PC-9 (cell line): Measurements from ENCODE around the gene BCL2L11. TPM values are rescaled to one million over a fixed set of nuclear protein-coding genes. Genes with fewer than 3 reads are reported as not detected.

Source experiments
- BruUV-seq: library from RNA; stranded (reverse); fragments of 400-500 nt; replicated peaks from 2 replicates; lab custom pipeline; 2021; lab: Mats Ljungman, UMichigan
- CTCF ChIA-PET: fragments of 300-600 bp; sonication (Branson Sonifier 250); formaldehyde crosslinking; loops from one replicate; lab custom pipeline; 2022; ENCODE audit warnings: antibody characterized with exemption; lab: Charles Lee
- POLR2A ChIA-PET: fragments of 300-600 bp; sonication (Branson Sonifier 250); formaldehyde crosslinking; loops from one replicate; lab custom pipeline; 2022; ENCODE audit warnings: antibody characterized with exemption; ENCODE audit not compliant: unreplicated experiment; lab: Charles Lee
- DNase-seq, 2 experiments: peaks; one replicate each; pipeline versions ENCODE4 v3.0.0 to v3.0.0-alpha.2; 2015 to 2022; ENCODE audit warnings: mixed read lengths in 1 of 2
- H2AFZ ChIP-seq: fragments of 200-600 bp; sonication (generic); 2 replicates; pipeline ENCODE4 v1.8.1; 2017; ENCODE audit warnings: antibody characterized with exemption
- H3F3A ChIP-seq: fragments of 200-600 bp; sonication (generic); 2 replicates; pipeline ENCODE4 v1.8.1; 2017; ENCODE audit warnings: antibody characterized with exemption, mild to moderate bottlenecking, low read depth; ENCODE audit not compliant: insufficient read depth
- H3K27ac ChIP-seq: fragments of 200-600 bp; sonication (generic); 2 replicates; pipeline ENCODE4 v1.6.1; 2016; ENCODE audit warnings: mixed run types
- H3K27me3 ChIP-seq: fragments of 200-600 bp; sonication (generic); 2 replicates; pipeline ENCODE4 v1.6.1; 2016; ENCODE audit warnings: low read depth, mixed run types; ENCODE audit not compliant: insufficient read depth
- H3K36me3 ChIP-seq: fragments of 200-600 bp; sonication (generic); 2 replicates; pipeline ENCODE4 v1.6.1; 2016; ENCODE audit warnings: low read depth, mixed run types
- H3K4me1 ChIP-seq: fragments of 200-600 bp; sonication (generic); replicated peaks from 2 replicates; pipeline ENCODE4 v1.6.1; 2016; ENCODE audit warnings: mixed run types; ENCODE audit not compliant: insufficient read depth
- H3K4me2 ChIP-seq: fragments of 200-600 bp; sonication (generic); 2 replicates; pipeline ENCODE4 v1.6.1; 2017; ENCODE audit warnings: mixed run types
- H3K4me3 ChIP-seq: fragments of 200-600 bp; sonication (generic); 2 replicates; pipeline ENCODE4 v1.6.1; 2016; ENCODE audit warnings: mixed run types
- H3K79me2 ChIP-seq: fragments of 200-600 bp; sonication (generic); 2 replicates; pipeline ENCODE4 v1.6.1; 2017; ENCODE audit warnings: low read depth, mixed run types
- H3K9me2 ChIP-seq: fragments of 200-600 bp; sonication (generic); 2 replicates; pipeline ENCODE4 v1.8.1; 2017; ENCODE audit warnings: mild to moderate bottlenecking; ENCODE audit not compliant: insufficient read depth
- H3K9me3 ChIP-seq: fragments of 200-600 bp; sonication (generic); 2 replicates; pipeline ENCODE4 v1.8.1; 2016; ENCODE audit warnings: low read depth; ENCODE audit not compliant: insufficient read depth
- H4K20me1 ChIP-seq: fragments of 200-600 bp; sonication (generic); 2 replicates; pipeline ENCODE4 v1.8.1; 2017; ENCODE audit not compliant: insufficient read depth
- EZH2 ChIP-seq: fragments of 200-600 bp; sonication (generic); IDR thresholded peaks from 2 replicates; pipeline ENCODE4 v1.8.0; 2017; ENCODE audit warnings: antibody characterized with exemption, low read depth
- intact Hi-C: fragments of 100-400 bp; cut with micrococcal nuclease; formaldehyde crosslinking; loops from one replicate; pipeline ENCODE4 v1.10.0; 2022; ENCODE audit not compliant: unreplicated experiment
- total RNA-seq: library from RNA; stranded (reverse); gene quantifications from 2 replicates; pipeline ENCODE4 v1.2.3, GENCODE V29; 2021
- TF ChIP-seq, protein P1 (sequence below): fragments of 200-600 bp; sonication (generic); conservative IDR thresholded peaks from 2 replicates; pipeline ENCODE4 v1.6.1; 2017; ENCODE audit warnings: mixed run types, antibody characterized with exemption, mild to moderate bottlenecking, moderate library complexity

The BCL2L11 gene
- total RNA-seq, 1 experiment from 2014 or later: 17.0 TPM

DNA sequence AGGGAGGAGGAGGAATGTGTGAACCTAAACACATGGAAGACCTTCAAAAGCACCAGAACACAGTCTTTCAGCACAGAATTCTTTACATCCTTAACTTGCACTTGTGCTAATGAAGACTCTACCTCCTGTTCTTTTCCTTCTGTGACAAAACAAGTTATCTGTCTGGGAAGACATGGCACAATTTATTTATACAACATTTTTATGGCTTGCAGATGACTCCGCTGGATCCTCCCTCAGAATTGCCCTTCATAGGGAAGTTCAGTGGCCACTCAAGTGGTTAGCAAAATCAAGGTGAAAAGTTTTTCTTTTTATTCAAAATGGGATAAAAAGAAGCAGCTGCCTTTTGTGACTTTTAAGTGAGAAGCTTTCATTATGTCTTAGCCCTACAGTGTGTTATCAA lies 21.4 kb downstream of the BCL2L11 start:
- no peak for TF ChIP-seq EZH2
- TF ChIP-seq, protein P1, sequence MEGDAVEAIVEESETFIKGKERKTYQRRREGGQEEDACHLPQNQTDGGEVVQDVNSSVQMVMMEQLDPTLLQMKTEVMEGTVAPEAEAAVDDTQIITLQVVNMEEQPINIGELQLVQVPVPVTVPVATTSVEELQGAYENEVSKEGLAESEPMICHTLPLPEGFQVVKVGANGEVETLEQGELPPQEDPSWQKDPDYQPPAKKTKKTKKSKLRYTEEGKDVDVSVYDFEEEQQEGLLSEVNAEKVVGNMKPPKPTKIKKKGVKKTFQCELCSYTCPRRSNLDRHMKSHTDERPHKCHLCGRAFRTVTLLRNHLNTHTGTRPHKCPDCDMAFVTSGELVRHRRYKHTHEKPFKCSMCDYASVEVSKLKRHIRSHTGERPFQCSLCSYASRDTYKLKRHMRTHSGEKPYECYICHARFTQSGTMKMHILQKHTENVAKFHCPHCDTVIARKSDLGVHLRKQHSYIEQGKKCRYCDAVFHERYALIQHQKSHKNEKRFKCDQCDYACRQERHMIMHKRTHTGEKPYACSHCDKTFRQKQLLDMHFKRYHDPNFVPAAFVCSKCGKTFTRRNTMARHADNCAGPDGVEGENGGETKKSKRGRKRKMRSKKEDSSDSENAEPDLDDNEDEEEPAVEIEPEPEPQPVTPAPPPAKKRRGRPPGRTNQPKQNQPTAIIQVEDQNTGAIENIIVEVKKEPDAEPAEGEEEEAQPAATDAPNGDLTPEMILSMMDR: no peak
- Histone ChIP-seq H3K79me2 (peaks cover 34% of the 10 kb centered on the region), H3F3A (0 out of 2 replicates have a peak, but pooled peaks cover 9% of the 10 kb centered on the region), H3K9me3 (no peaks in the 10 kb centered on the region), H3K4me3 (no peak overlapping the region), H4K20me1 (no peaks in the 10 kb centered on the region; the same call in 1 of the 2 replicates), H3K4me2 (no peak overlapping the region), H3K27ac (no peak overlapping the region), H3K9me2 (no peaks in the 10 kb centered on the region), H2AFZ (no peak overlapping the region), H3K36me3 (peaks cover 10% of the 10 kb centered on the region; the same call in 1 of the 2 replicates), H3K4me1 (0 out of 2 replicates have a peak, but pooled peaks cover 10% of the 10 kb centered on the region), H3K27me3 (no peaks in the 10 kb centered on the region)
- BruUV-seq: no TSS peak
- intact Hi-C loops: no loop called here
- POLR2A ChIA-PET: no interaction called here
- CTCF ChIA-PET: no interaction called here
- peak in 1 of 2 experiments; percentile 16 for DNase-seq

DNA sequence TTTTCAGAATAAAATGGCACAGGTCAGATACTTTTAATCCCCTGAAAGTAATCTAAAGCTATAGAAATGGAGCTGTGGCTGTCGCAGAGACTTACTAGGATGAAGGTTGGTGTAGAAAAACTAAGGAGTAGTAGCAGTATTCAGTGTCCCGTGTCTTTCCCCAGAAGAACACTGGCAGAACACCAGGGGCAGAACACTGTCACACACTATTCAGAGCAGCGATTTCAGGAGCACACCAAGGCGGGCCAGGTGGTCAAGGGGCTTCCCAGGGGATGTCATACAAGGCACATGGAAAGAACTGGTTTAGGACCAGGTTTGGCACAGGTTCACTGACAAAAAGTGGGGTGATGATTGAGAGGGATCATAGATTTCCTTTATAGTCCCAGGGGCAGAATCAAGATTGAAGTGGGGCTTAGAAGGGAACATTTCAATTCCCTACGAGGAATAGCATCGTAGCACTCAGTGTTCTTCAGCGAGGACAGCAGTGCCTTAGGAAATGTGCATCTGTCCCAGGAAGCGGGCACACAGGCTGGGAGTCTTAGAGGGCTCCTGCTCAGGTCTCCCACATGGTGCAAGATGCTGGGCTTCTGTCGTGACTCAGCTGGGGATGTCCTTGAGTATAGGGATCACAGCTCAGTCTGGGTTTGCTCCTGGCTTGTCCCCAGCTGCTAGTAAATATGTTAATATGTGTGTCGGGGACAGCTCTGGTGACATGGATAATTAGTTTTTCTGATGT lies 22.6 kb downstream of the BCL2L11 start:
- intact Hi-C loops: no loop called here
- Histone ChIP-seq H3K9me3 (no peaks in the 10 kb centered on the region), H3K36me3 (peaks cover 10% of the 10 kb centered on the region; the same call in 1 of the 2 replicates), H3K27ac (no peak overlapping the region), H3K4me2 (no peak overlapping the region), H3K4me3 (no peak overlapping the region), H3F3A (0 out of 2 replicates have a peak, but pooled peaks cover 9% of the 10 kb centered on the region), H3K79me2 (peaks cover 27% of the 10 kb centered on the region), H3K27me3 (no peaks in the 10 kb centered on the region), H2AFZ (no peak overlapping the region), H3K4me1 (0 out of 2 replicates have a peak, but pooled peaks cover 10% of the 10 kb centered on the region), H3K9me2 (no peaks in the 10 kb centered on the region), H4K20me1 (no peaks in the 10 kb centered on the region; the same call in 1 of the 2 replicates)
- ChIA-PET CTCF (no interaction called here), POLR2A (no interaction called here)
- no peak for DNase-seq
- no TSS peak for BruUV-seq
- TF ChIP-seq EZH2: no peak
- TF ChIP-seq, protein P1: no peak

DNA sequence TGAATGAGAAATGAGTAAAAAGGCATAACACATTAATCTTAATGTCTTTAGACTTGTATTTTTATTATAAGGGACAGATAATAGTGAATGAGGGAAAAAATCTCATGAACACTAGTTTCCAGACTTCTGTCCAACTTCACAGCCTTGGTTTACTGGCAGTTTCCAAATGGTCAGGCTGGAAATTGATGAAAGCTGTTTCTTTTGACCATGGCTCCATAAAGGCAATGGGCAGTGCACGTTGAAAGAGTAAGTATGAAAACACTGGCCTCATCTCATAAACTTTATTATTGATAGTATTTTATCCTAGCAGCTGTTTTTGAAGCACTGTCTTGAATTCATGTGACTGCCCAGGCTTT lies 23.1 kb downstream of the BCL2L11 start:
- H4K20me1 ChIP-seq: no peaks in the 10 kb centered on the region; the same call in 1 of the 2 replicates
- no peak overlapping the region for H3K27ac ChIP-seq
- TF ChIP-seq, protein P1: no peak
- TF ChIP-seq EZH2: no peak
- 0 out of 2 replicates have a peak, but pooled peaks cover 10% of the 10 kb centered on the region for H3K4me1 ChIP-seq
- peaks cover 10% of the 10 kb centered on the region; the same call in 1 of the 2 replicates for H3K36me3 ChIP-seq
- H3K4me2 ChIP-seq: no peak overlapping the region
- H3K4me3 ChIP-seq: no peak overlapping the region
- H3K79me2 ChIP-seq: peaks cover 24% of the 10 kb centered on the region
- intact Hi-C loops: no loop called here
- no peaks in the 10 kb centered on the region for H3K27me3 ChIP-seq
- H3K9me3 ChIP-seq: no peaks in the 10 kb centered on the region
- no peaks in the 10 kb centered on the region for H3K9me2 ChIP-seq
- no TSS peak for BruUV-seq
- POLR2A ChIA-PET: no interaction called here
- DNase-seq: no peak
- 0 out of 2 replicates have a peak, but pooled peaks cover 9% of the 10 kb centered on the region for H3F3A ChIP-seq
- CTCF ChIA-PET: no interaction called here
- no peak overlapping the region for H2AFZ ChIP-seq
